Tibial nerve (tissue), 4 donors: ENCODE results near the gene ALG2. TPM values are rescaled to one million over a fixed set of nuclear protein-coding genes. Genes with fewer than 3 reads are reported as not detected.

Experiments
- DNase-seq, 2 donors: peaks; one replicate each; pipeline ENCODE4 v3.0.0-alpha.2; 2019; ENCODE audit warnings: low spot score in 2 of 2
- H3K27ac ChIP-seq, 4 donors: fragments of 200-600 bp; sonication (generic) in 3 of 4; one replicate each; pipeline ENCODE4 v1.5.1; 2017 to 2019; ENCODE audit warnings: mild to moderate bottlenecking in 1 of 4
- H3K27me3 ChIP-seq, 2 donors: fragments of 200-600 bp; sonication (generic) in 1 of 2; one replicate each; pipeline versions ENCODE4 v1.5.1 to v1.6.0; 2017 to 2019
- H3K36me3 ChIP-seq, 3 donors: fragments of 200-600 bp; sonication (generic); one replicate each; pipeline ENCODE4 v1.5.1; 2018 to 2019
- H3K4me1 ChIP-seq, 4 donors: fragments of 200-600 bp; sonication (generic) in 3 of 4; one replicate each; pipeline ENCODE4 v1.5.1; 2017 to 2019
- H3K4me3 ChIP-seq, 4 donors: fragments of 200-600 bp; sonication (generic) in 3 of 4; one replicate each; pipeline ENCODE4 v1.5.1; 2017 to 2019; ENCODE audit warnings: mild to moderate bottlenecking in 1 of 4, moderate library complexity in 1 of 4
- H3K9me3 ChIP-seq, 4 donors: fragments of 200-600 bp; sonication (generic) in 3 of 4; one replicate each; pipeline ENCODE4 v1.5.1; 2017 to 2019
- EP300 ChIP-seq, 2 donors: sonication (generic); formaldehyde crosslinking; IDR thresholded peaks; one replicate each; pipeline ENCODE4 v1.6.1; 2017; ENCODE audit warnings: antibody characterized with exemption in 2 of 2, mild to moderate bottlenecking in 1 of 2
- POLR2A ChIP-seq, 2 donors: fragments of 450-650 bp; IDR thresholded peaks; one replicate each; pipeline ENCODE4 v1.6.1; 2017; ENCODE audit warnings: antibody characterized with exemption in 2 of 2, mild to moderate bottlenecking in 2 of 2, moderate library complexity in 2 of 2
- WGBS, 2 donors: methylation state at CpG; one replicate each; pipeline ENCODE4 v1.1.5; 2018; 5-methylcytosine and 5-hydroxymethylcytosine counted together
- small RNA-seq: library from RNA; depleted of rRNA; stranded (forward); fragments of <200 nt; gene quantifications from one replicate; pipeline ENCODE3, GENCODE V24; 2016
- total RNA-seq, 4 donors: library from RNA; depleted of rRNA; stranded (reverse); fragments of >200 nt; gene quantifications; one replicate each; pipeline ENCODE4 v1.1.0, GENCODE V29; 2016
- TF ChIP-seq, protein P1 (sequence below), 5 experiments: fragments of 200-600 bp in 3 of 5; fragments of 450-650 bp in 2 of 5; sonication (generic) in 3 of 5; IDR thresholded peaks; one replicate each; pipeline ENCODE4 v1.5.1; 2016 to 2019; ENCODE audit warnings: antibody characterized with exemption in 5 of 5, mild to moderate bottlenecking in 3 of 5, moderate library complexity in 2 of 5

The ALG2 gene
- total RNA-seq, 4 donors from 2014 or later: 22.7 to 38.3 (median 29.3) TPM

DNA sequence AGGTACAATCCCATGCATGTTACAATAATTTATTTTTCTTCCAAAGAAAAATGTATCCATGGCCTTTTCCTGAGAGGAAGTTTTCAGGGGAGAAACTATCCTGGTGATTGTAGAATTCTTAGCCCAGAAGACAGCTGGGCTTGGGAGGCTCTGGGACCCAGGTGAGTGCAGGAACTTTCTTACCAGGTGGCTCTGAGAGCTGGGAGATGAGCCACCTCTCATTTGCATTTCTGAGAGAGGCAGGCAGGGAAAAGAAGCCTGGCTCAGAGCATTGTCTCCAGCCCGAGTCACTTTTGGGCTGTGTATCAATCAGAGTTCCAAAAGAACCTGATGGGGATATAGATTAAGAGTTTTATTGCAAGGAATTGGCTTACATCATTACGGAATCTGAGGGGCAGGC is 52.7 kb downstream of the ALG2 start:
- Histone ChIP-seq H3K9me3 (no peaks in the 10 kb centered on the region), H3K4me3 (no peak overlapping the region), H3K27me3 (peaks cover 2% of the 10 kb centered on the region in 2 donors), H3K27ac (no peak overlapping the region), H3K4me1 (peaks cover 0 to 23% (median 0%) of the 10 kb centered on the region in 4 donors), H3K36me3 (no peaks in the 10 kb centered on the region)
- DNase-seq: no peak
- TF ChIP-seq EP300 (IDR thresholded peaks at IDR 0.05) (no peak), POLR2A (IDR thresholded peaks at IDR 0.05) (no peak)
- TF ChIP-seq, protein P1, sequence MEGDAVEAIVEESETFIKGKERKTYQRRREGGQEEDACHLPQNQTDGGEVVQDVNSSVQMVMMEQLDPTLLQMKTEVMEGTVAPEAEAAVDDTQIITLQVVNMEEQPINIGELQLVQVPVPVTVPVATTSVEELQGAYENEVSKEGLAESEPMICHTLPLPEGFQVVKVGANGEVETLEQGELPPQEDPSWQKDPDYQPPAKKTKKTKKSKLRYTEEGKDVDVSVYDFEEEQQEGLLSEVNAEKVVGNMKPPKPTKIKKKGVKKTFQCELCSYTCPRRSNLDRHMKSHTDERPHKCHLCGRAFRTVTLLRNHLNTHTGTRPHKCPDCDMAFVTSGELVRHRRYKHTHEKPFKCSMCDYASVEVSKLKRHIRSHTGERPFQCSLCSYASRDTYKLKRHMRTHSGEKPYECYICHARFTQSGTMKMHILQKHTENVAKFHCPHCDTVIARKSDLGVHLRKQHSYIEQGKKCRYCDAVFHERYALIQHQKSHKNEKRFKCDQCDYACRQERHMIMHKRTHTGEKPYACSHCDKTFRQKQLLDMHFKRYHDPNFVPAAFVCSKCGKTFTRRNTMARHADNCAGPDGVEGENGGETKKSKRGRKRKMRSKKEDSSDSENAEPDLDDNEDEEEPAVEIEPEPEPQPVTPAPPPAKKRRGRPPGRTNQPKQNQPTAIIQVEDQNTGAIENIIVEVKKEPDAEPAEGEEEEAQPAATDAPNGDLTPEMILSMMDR (IDR thresholded peaks at IDR 0.05): no peak
- 88 to 93% methylated on average over 2 of the region's 2 CpGs for WGBS, 2 donors

DNA sequence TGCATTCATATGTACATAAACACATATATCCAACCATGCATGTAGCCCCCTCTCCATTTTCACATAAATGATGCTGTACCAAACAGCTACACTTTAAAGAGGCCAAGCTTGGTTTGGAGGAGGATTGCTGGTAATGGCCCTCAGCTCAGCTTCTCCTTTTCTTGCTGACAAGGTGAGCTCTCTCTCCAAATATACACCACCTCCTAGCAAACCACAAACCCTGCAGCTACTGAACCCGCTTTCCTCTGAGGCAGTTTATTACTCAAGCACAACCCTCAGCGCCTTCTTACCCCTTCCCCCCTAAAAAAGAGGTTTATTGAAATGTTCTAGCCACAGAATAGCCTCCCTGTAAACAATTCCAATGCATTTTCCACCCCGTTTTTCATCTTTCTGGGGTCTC is 54.0 kb downstream of the ALG2 start:
- no peaks in the 10 kb centered on the region for H3K9me3 ChIP-seq
- H3K36me3 ChIP-seq: no peaks in the 10 kb centered on the region
- H3K27ac ChIP-seq: no peak overlapping the region
- H3K4me1 ChIP-seq: peaks cover 0 to 12% (median 0%) of the 10 kb centered on the region in 4 donors
- TF ChIP-seq EP300 (IDR thresholded peaks at IDR 0.05) (no peak), POLR2A (IDR thresholded peaks at IDR 0.05) (no peak)
- TF ChIP-seq, protein P1 (IDR thresholded peaks at IDR 0.05): no peak
- WGBS, 2 donors: 71 to 77% methylated on average over 3 of the region's 3 CpGs
- DNase-seq: no peak
- peaks cover 2% of the 10 kb centered on the region in 2 donors for H3K27me3 ChIP-seq
- H3K4me3 ChIP-seq: no peak overlapping the region

- 74 to 78% methylated on average over 4 of the region's 4 CpGs for WGBS, 2 donors
- Histone ChIP-seq H3K9me3 (no peaks in the 10 kb centered on the region), H3K36me3 (no peaks in the 10 kb centered on the region), H3K27ac (no peak overlapping the region), H3K4me1 (peaks cover 0 to 18% (median 0%) of the 10 kb centered on the region in 4 donors), H3K4me3 (no peak overlapping the region), H3K27me3 (peaks cover 0 to 2% of the 10 kb centered on the region in 2 donors)
- no peak for DNase-seq
- TF ChIP-seq EP300 (IDR thresholded peaks at IDR 0.05) (no peak), POLR2A (IDR thresholded peaks at IDR 0.05) (no peak)
- TF ChIP-seq, protein P1 (IDR thresholded peaks at IDR 0.05): no peak
These were observed 54.6 kb downstream of the ALG2 start for GRCh38 chr9:99167119-99167518.

Small RNAs within 50 kb of the gene (small RNA-seq; reads per million reads assigned to genes)
- gene RN7SL794P: not detected

Other genes with a start within 250 kb of the ALG2 start
- 10 to 100 TPM; 24.0 to 37.4 (median 31.8) TPM for gene TGFBR1, start 116.8 kb downstream of the ALG2 start, total RNA-seq
- 10 to 100 TPM; 41.0 to 99.0 (median 75.1) TPM for gene SEC61B, start 340 bp upstream of the ALG2 start, total RNA-seq